Trophoblast cell (in vitro differentiated cells and primary cell): ENCODE results near the gene SNRPN.
A peak's percentile ranks its signal among the peaks of the same experiment; 100 is the strongest.

Source experiments
- DNase-seq, 2 donors: peaks; one replicate each; pipeline ENCODE4 v3.0.0-alpha.2; 2016
- H2AFZ ChIP-seq: 2 replicates; pipeline ENCODE4 v1.6.1; 2013; ENCODE audit warnings: low read length, moderate library complexity, mild to moderate bottlenecking; ENCODE audit not compliant: insufficient read depth, poor library complexity
- H2AK5ac ChIP-seq: 2 replicates; pipeline ENCODE4 v1.6.1; 2013; ENCODE audit warnings: mild to moderate bottlenecking, low read length
- H2BK120ac ChIP-seq: 2 replicates; pipeline ENCODE4 v1.6.1; 2013; ENCODE audit warnings: low read length, mild to moderate bottlenecking, moderate library complexity; ENCODE audit not compliant: insufficient read depth, poor library complexity
- H2BK12ac ChIP-seq: 2 replicates; pipeline ENCODE4 v1.6.1; 2013; ENCODE audit warnings: mild to moderate bottlenecking, low read length, moderate library complexity
- H2BK5ac ChIP-seq: 2 replicates; pipeline ENCODE4 v1.6.1; 2013; ENCODE audit warnings: low read length, low read depth, moderate library complexity, mild to moderate bottlenecking; ENCODE audit not compliant: poor library complexity
- H3K14ac ChIP-seq: 2 replicates; pipeline ENCODE4 v1.6.1; 2013; ENCODE audit warnings: mild to moderate bottlenecking, low read length
- H3K18ac ChIP-seq: 2 replicates; pipeline ENCODE4 v1.6.1; 2013; ENCODE audit warnings: mild to moderate bottlenecking, low read length
- H3K23ac ChIP-seq: 2 replicates; pipeline ENCODE4 v1.6.1; 2013; ENCODE audit warnings: low read length
- H3K27ac ChIP-seq: 2 replicates; pipeline ENCODE4 v1.5.1; 2013; ENCODE audit warnings: low read depth, mild to moderate bottlenecking, inconsistent platforms, low read length, moderate library complexity
- H3K27me3 ChIP-seq: 2 replicates; pipeline ENCODE4 v1.6.1; 2013; ENCODE audit warnings: inconsistent platforms, mild to moderate bottlenecking, low read length, moderate library complexity; ENCODE audit not compliant: insufficient read depth
- H3K36me3 ChIP-seq, 2 experiments: 1 replicate in 1 of 2; 2 replicates in 1 of 2; pipeline ENCODE4 v1.6.1; 2013; ENCODE audit warnings: low read length in 2 of 2, mild to moderate bottlenecking in 2 of 2, moderate library complexity in 1 of 2; ENCODE audit not compliant: insufficient read depth in 2 of 2, control insufficient read depth in 1 of 2
- H3K4ac ChIP-seq: 2 replicates; pipeline ENCODE4 v1.6.1; 2013; ENCODE audit warnings: low read depth, mild to moderate bottlenecking, low read length, moderate library complexity
- H3K4me1 ChIP-seq, 2 experiments: 1 replicate in 1 of 2; 2 replicates in 1 of 2; pipeline ENCODE4 v1.6.1; 2013; ENCODE audit warnings: low read length in 2 of 2, mild to moderate bottlenecking in 2 of 2, moderate library complexity in 1 of 2; ENCODE audit not compliant: insufficient read depth in 2 of 2, control insufficient read depth in 1 of 2
- H3K4me2 ChIP-seq: 2 replicates; pipeline ENCODE4 v1.6.1; 2013; ENCODE audit warnings: inconsistent platforms, mild to moderate bottlenecking, low read length, moderate library complexity
- H3K4me3 ChIP-seq: 2 replicates; pipeline ENCODE4 v1.5.1; 2013; ENCODE audit warnings: mild to moderate bottlenecking, low read depth, low read length, inconsistent platforms
- H3K79me1 ChIP-seq: one replicate; pipeline ENCODE4 v1.6.1; 2013; ENCODE audit warnings: low read length
- H3K79me2 ChIP-seq: 2 replicates; pipeline ENCODE4 v1.6.1; 2013; ENCODE audit warnings: low read length, mild to moderate bottlenecking; ENCODE audit not compliant: control insufficient read depth, insufficient read depth, poor library complexity
- H3K9ac ChIP-seq: 2 replicates; pipeline ENCODE4 v1.6.1; 2013; ENCODE audit warnings: mild to moderate bottlenecking, low read length
- H3K9me3 ChIP-seq: 2 replicates; pipeline ENCODE4 v1.6.1; 2013; ENCODE audit warnings: low read depth, mild to moderate bottlenecking, control low read depth, inconsistent platforms, low read length; ENCODE audit not compliant: insufficient read depth
- H4K12ac ChIP-seq: 2 replicates; pipeline ENCODE4 v1.6.1; 2013; ENCODE audit warnings: low read depth, mild to moderate bottlenecking, low read length, moderate library complexity
- H4K8ac ChIP-seq: 2 replicates; pipeline ENCODE4 v1.6.1; 2013; ENCODE audit warnings: low read depth, mild to moderate bottlenecking, low read length, moderate library complexity
- H4K91ac ChIP-seq: one replicate; pipeline ENCODE4 v1.6.1; 2013; ENCODE audit warnings: low read depth, mild to moderate bottlenecking, low read length, moderate library complexity
- WGBS: extraction: QIAGEN DNeasy Blood & Tissue Kit; methylation state at CpG from one replicate; pipeline ENCODE4 v1.1.7; 2013; ENCODE audit warnings: missing lambda C conversion rate; ENCODE audit not compliant: insufficient read length, insufficient coverage; ENCODE audit errors: extremely low coverage; 5-methylcytosine and 5-hydroxymethylcytosine counted together

The SNRPN gene

DNA sequence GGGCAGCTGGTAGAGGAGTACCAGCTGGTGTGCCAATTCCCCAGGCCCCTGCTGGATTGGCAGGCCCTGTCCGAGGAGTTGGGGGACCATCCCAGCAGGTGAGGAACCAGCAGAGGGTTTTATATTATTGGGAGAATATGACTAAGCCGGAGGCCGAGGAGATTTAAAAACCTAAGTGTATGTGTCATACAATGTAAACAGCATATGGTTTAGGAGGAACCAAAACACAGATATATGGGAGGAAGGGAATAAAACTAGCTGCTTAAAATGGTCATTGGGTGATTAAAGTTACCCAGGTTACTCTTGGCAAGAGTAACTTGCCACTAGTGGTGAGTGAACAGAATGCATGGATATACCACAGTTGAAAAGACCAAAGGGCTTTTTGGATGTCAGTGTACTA is 22.1 kb downstream of the SNRPN start:
- no peak overlapping the region for H2BK5ac ChIP-seq
- H3K4me2 ChIP-seq: no peak overlapping the region
- no peak overlapping the region for H3K18ac ChIP-seq
- H3K36me3 ChIP-seq: peaks cover 29 to 42% of the 10 kb centered on the region in 2 experiments
- no peak overlapping the region for H2BK120ac ChIP-seq
- H3K27me3 ChIP-seq: no peaks in the 10 kb centered on the region
- no peak overlapping the region for H3K9ac ChIP-seq
- no peak overlapping the region for H3K14ac ChIP-seq
- H3K4me3 ChIP-seq: no peak overlapping the region
- no peak overlapping the region for H4K8ac ChIP-seq
- DNase-seq: no peak
- H2BK12ac ChIP-seq: no peak overlapping the region
- no peaks in the 10 kb centered on the region for H3K79me2 ChIP-seq
- H4K12ac ChIP-seq: no peak overlapping the region
- H2AFZ ChIP-seq: no peak overlapping the region
- H3K27ac ChIP-seq: no peak overlapping the region
- H3K4ac ChIP-seq: no peak overlapping the region
- H3K4me1 ChIP-seq: no peaks in the 10 kb centered on the region
- no peak overlapping the region for H2AK5ac ChIP-seq
- no CpG with 5 or more reads among the region's 3 CpGs for WGBS
- no peaks in the 10 kb centered on the region for H3K79me1 ChIP-seq
- H4K91ac ChIP-seq: no peak overlapping the region
- no peak overlapping the region for H3K23ac ChIP-seq
- peaks cover 1% of the 10 kb centered on the region for H3K9me3 ChIP-seq

DNA sequence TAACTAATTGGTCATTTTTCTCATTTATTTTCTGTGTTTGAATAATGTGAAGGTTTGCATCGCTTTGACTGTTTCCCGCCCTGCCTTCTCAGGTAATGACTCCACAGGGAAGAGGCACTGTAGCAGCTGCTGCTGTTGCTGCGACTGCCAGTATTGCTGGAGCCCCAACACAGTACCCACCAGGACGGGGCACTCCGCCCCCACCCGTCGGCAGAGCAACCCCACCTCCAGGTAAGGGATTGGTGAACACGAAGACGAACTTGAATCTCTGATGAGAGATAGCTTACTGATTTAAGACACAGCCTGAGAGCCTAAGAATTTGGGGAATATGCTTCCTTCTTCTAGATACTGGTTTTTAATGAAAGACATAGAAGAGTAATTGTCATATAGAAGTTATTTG is 22.9 kb downstream of the SNRPN start:
- H4K8ac ChIP-seq: no peak overlapping the region
- H3K79me1 ChIP-seq: no peaks in the 10 kb centered on the region
- whole genome bisulfite sequencing: no CpG with 5 or more reads among the region's 9 CpGs

DNA sequence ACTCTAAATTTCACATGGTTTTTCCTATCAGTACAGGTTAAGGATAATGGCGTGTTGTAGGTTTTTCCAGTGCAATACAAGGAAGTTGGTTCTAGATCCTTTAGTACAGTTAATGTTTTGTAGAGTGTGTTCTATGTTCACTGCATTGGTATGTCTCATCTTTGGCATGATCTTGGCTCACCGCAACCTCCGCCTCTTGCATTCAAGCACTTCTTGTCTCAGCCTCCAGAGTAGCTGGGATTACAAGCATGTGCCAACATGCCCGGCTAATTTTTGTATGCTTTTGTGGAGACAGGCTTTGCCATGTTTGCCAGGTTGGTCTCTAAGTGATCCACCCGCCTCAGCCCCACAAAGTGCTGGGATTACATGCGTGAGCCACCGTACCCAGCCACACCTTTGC is 30.4 kb downstream of the SNRPN start:
- H3K4me3 ChIP-seq: no peak overlapping the region

More for the DNA sequence above, 22.9 kb downstream of the SNRPN start:
- H2BK5ac ChIP-seq: no peak overlapping the region
- no peak overlapping the region for H3K4me2 ChIP-seq
- H3K18ac ChIP-seq: no peak overlapping the region
- no peak overlapping the region for H2BK120ac ChIP-seq
- peaks cover 31 to 44% of the 10 kb centered on the region in 2 experiments for H3K36me3 ChIP-seq
- no peak for DNase-seq
- no peak overlapping the region for H3K14ac ChIP-seq
- H2AFZ ChIP-seq: no peak overlapping the region
- H3K9me3 ChIP-seq: peaks cover 1% of the 10 kb centered on the region
- no peaks in the 10 kb centered on the region for H3K4me1 ChIP-seq
- H3K27ac ChIP-seq: no peak overlapping the region
- H3K4ac ChIP-seq: no peak overlapping the region
- H4K12ac ChIP-seq: no peak overlapping the region
- H3K27me3 ChIP-seq: no peaks in the 10 kb centered on the region
- no peak overlapping the region for H3K23ac ChIP-seq
- H2BK12ac ChIP-seq: no peak overlapping the region
- H2AK5ac ChIP-seq: no peak overlapping the region
- H3K9ac ChIP-seq: no peak overlapping the region
- no peak overlapping the region for H4K91ac ChIP-seq
- no peaks in the 10 kb centered on the region for H3K79me2 ChIP-seq
- no peak overlapping the region for H3K4me3 ChIP-seq

DNA sequence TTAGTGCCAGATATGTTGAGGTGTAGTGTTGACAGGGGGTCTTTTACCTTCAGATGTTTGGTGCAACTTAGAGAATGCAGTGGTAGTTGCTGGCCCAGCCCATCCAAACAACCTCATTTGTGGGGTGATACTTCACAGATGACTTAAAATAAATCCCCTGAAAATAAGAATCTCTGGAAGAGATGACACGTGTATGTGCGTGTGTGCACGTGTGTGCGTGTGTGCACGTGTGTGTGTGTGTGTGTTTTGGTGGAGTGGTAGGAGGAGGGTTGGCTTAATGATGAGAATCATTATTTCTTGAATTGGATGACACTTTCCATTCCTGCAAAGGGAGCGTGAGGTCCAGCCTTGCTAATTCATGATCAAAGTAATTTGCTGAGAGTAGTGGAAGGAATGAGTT is 31.9 kb downstream of the SNRPN start:
- Histone ChIP-seq H3K14ac (no peak overlapping the region), H3K79me2 (peaks cover 2% of the 10 kb centered on the region), H2BK5ac (no peak overlapping the region), H3K79me1 (no peaks in the 10 kb centered on the region), H3K36me3 (peaks cover 11 to 16% of the 10 kb centered on the region in 2 experiments), H4K12ac (no peak overlapping the region), H2AFZ (no peak overlapping the region), H3K4ac (peak overlapping the region; percentile 69), H3K9me3 (no peaks in the 10 kb centered on the region), H3K4me1 (no peaks in the 10 kb centered on the region), H2AK5ac (no peak overlapping the region), H3K18ac (no peak overlapping the region), H3K27me3 (no peaks in the 10 kb centered on the region), H4K91ac (no peak overlapping the region), H3K23ac (no peak overlapping the region), H3K9ac (no peak overlapping the region), H4K8ac (no peak overlapping the region), H3K4me2 (no peak overlapping the region), H2BK12ac (no peak overlapping the region), H3K4me3 (no peak overlapping the region), H2BK120ac (no peak overlapping the region), H3K27ac (no peak overlapping the region)
- DNase-seq: no peak
- WGBS: no CpG with 5 or more reads among the region's 6 CpGs

More for the DNA sequence above, 30.4 kb downstream of the SNRPN start:
- H2AK5ac ChIP-seq: no peak overlapping the region
- no peak overlapping the region for H2BK12ac ChIP-seq
- no peak overlapping the region for H4K8ac ChIP-seq
- no peaks in the 10 kb centered on the region for H3K9me3 ChIP-seq
- H4K12ac ChIP-seq: no peak overlapping the region
- no peaks in the 10 kb centered on the region for H3K79me1 ChIP-seq
- H3K14ac ChIP-seq: no peak overlapping the region
- H3K4ac ChIP-seq: no peak overlapping the region
- H3K18ac ChIP-seq: no peak overlapping the region
- no peak overlapping the region for H3K4me2 ChIP-seq
- H3K36me3 ChIP-seq: peaks cover 17 to 21% of the 10 kb centered on the region in 2 experiments
- H2BK5ac ChIP-seq: no peak overlapping the region
- H3K79me2 ChIP-seq: peaks cover 2% of the 10 kb centered on the region
- no peak overlapping the region for H3K23ac ChIP-seq
- H2BK120ac ChIP-seq: no peak overlapping the region
- WGBS: no CpG with 5 or more reads among the region's 7 CpGs
- no peak overlapping the region for H2AFZ ChIP-seq
- no peak overlapping the region for H3K27ac ChIP-seq
- no peak overlapping the region for H3K9ac ChIP-seq
- no peak overlapping the region for H4K91ac ChIP-seq
- DNase-seq: no peak
- no peaks in the 10 kb centered on the region for H3K4me1 ChIP-seq
- no peaks in the 10 kb centered on the region for H3K27me3 ChIP-seq
